ENCODE results near the gene BTNL8. TPM values are rescaled to one million over a fixed set of nuclear protein-coding genes. Genes with fewer than 3 reads are reported as not detected.

Gene BTNL8
- total and polyA plus RNA-seq, 2 of the 13 experiments (the other 11 are each of a cell fraction or from before 2014, with no cell fraction given), result not detected

DNA sequence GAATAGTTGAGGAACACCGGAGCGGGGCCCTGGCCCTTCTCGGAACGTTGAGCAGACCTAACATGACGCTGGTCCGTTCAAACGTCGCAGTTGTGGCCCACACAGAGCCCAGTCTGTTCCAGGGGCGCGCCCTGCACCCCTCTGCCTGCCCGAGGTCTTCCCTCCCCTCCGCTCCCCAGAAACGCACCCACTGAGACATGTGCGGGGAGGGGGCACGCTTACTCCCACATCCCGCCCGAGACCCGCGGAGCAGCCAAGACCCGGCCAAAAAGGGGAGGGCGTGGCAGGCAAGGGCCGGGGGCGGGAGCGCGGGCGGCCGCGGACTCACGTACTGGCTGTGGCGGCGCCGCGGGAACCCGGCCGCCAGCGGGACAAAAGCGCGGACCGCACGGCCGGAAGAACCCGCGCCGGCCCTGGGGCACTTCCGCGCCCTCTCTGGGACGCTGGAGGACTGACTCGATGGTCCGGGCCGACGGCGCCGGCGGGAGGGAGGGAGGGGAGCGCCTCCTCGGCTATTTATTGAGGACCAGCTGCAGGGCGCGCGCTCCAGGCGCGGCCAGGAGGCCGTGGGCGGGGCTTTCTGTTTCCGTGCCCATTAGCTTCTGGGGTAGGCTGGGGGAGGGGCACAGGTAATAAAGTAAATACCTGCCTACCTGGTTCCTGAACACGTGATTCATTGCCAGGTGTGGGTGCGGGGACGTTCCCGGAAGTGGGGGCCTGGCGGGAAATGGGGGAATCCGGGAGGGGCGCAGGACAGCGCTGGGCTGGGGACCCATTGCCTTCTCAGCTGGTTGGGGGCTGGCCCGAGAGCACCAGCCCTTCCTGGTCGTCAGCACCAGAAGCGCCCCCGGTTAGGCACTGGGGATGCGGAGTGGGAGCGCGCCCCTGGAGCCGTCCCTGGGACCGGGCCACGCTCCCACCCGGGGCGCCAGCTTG, 37.8 kb upstream of the BTNL8 start, which contains the start of gene ZFP62 (continued):
- TF ChIP-seq SP1 (IDR thresholded peaks at IDR 0.05) (no peak), SP1 (CRISPR knock-in tag; IDR thresholded peaks at IDR 0.05) (no peak), ZFP36 (IDR thresholded peaks at IDR 0.05; ENCODE audit: borderline replicate concordance, low read depth, low read length, partially characterized antibody) (no peak), ZNF766 (CRISPR knock-in tag; IDR thresholded peaks at IDR 0.05; ENCODE audit: borderline replicate concordance) (0 out of 2 replicates have a peak, but pooled peaks have one; percentile 50), AGO2 (optimal IDR thresholded peaks at IDR 0.05; ENCODE audit: low read depth, low read length) (peak; percentile 68), SRSF4 (IDR thresholded peaks at IDR 0.05; ENCODE audit: low read depth, low read length, poor library complexity, severe bottlenecking) (no peak), GZF1 (CRISPR knock-in tag; IDR thresholded peaks at IDR 0.05) (peak; percentile 28)
- TF ChIP-seq, protein P1, sequence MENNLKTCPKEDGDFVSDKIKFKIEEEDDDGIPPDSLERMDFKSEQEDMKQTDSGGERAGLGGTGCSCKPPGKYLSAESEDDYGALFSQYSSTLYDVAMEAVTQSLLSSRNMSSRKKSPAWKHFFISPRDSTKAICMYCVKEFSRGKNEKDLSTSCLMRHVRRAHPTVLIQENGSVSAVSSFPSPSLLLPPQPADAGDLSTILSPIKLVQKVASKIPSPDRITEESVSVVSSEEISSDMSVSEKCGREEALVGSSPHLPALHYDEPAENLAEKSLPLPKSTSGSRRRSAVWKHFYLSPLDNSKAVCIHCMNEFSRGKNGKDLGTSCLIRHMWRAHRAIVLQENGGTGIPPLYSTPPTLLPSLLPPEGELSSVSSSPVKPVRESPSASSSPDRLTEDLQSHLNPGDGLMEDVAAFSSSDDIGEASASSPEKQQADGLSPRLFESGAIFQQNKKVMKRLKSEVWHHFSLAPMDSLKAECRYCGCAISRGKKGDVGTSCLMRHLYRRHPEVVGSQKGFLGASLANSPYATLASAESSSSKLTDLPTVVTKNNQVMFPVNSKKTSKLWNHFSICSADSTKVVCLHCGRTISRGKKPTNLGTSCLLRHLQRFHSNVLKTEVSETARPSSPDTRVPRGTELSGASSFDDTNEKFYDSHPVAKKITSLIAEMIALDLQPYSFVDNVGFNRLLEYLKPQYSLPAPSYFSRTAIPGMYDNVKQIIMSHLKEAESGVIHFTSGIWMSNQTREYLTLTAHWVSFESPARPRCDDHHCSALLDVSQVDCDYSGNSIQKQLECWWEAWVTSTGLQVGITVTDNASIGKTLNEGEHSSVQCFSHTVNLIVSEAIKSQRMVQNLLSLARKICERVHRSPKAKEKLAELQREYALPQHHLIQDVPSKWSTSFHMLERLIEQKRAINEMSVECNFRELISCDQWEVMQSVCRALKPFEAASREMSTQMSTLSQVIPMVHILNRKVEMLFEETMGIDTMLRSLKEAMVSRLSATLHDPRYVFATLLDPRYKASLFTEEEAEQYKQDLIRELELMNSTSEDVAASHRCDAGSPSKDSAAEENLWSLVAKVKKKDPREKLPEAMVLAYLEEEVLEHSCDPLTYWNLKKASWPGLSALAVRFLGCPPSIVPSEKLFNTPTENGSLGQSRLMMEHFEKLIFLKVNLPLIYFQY (CRISPR knock-in tag; IDR thresholded peaks at IDR 0.05; ENCODE audit: borderline replicate concordance), result no peak; the same call in 1 of the 2 replicates
- TF ChIP-seq, protein P2, sequence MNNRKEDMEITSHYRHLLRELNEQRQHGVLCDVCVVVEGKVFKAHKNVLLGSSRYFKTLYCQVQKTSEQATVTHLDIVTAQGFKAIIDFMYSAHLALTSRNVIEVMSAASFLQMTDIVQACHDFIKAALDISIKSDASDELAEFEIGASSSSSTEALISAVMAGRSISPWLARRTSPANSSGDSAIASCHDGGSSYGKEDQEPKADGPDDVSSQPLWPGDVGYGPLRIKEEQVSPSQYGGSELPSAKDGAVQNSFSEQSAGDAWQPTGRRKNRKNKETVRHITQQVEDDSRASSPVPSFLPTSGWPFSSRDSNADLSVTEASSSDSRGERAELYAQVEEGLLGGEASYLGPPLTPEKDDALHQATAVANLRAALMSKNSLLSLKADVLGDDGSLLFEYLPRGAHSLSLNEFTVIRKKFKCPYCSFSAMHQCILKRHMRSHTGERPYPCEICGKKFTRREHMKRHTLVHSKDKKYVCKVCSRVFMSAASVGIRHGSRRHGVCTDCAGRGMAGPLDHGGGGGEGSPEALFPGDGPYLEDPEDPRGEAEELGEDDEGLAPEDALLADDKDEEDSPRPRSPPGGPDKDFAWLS (CRISPR knock-in tag; IDR thresholded peaks at IDR 0.05; ENCODE audit: borderline replicate concordance), result no peak
- TF ChIP-seq, protein P3, sequence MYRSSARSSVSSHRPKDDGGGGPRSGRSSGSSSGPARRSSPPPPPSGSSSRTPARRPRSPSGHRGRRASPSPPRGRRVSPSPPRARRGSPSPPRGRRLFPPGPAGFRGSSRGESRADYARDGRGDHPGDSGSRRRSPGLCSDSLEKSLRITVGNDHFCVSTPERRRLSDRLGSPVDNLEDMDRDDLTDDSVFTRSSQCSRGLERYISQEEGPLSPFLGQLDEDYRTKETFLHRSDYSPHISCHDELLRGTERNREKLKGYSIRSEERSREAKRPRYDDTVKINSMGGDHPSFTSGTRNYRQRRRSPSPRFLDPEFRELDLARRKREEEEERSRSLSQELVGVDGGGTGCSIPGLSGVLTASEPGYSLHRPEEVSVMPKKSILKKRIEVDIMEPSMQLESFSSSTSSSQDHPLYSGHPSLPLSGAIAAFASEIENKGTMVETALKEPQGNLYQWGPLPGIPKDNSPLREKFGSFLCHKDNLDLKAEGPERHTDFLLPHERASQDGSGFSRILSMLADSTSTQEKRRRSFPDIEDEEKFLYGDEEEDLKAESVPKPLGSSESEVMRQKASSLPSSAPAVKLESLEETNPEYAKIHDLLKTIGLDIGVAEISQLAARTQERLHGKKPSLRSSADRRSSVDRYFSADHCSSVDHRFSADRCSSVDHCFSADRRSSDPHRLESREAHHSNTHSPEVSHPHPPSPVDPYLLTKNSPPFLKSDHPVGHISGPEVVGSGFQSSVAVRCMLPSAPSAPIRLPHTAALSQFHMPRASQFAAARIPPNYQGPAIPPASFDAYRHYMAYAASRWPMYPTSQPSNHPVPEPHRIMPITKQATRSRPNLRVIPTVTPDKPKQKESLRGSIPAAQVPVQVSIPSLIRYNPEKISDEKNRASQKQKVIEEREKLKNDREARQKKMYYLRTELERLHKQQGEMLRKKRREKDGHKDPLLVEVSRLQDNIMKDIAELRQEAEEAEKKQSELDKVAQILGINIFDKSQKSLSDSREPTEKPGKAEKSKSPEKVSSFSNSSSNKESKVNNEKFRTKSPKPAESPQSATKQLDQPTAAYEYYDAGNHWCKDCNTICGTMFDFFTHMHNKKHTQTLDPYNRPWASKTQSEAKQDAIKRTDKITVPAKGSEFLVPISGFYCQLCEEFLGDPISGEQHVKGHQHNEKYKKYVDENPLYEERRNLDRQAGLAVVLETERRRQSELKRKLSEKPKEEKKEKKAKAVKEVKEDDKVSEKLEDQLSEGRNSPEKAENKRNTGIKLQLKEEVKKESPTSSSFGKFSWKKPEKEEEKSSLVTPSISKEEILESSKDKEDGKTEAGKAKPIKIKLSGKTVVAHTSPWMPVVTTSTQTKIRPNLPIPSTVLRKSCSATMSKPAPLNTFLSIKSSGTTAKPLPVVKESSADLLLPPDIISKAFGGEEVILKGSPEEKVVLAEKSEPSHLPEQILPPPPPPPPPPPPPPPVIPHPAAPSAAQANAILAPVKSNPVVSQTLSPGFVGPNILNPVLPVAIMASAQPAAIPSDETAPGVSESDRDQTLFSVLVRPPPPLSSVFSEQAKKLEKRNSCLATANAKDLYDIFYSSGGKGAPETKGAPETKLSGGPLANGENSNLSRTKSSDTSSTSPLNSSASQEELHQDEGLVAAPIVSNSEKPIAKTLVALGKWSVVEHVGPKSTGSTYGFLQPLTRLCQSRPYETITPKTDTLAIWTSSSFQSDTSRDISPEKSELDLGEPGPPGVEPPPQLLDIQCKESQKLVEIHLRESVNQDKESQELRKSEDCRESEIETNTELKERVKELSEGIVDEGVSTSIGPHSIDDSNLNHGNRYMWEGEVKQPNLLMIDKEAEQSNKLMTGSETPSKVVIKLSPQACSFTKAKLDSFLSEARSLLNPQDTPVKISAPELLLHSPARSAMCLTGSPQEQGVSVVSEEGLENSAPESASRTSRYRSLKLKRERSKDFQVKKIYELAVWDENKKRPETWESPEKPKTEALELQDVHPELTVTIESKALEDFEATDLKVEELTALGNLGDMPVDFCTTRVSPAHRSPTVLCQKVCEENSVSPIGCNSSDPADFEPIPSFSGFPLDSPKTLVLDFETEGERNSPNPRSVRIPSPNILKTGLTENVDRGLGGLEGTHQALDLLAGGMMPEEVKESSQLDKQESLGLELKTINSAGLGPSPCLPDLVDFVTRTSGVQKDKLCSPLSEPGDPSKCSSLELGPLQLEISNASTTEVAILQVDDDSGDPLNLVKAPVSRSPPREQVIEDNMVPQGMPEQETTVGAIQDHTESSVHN (CRISPR knock-in tag; IDR thresholded peaks at IDR 0.05), result no peak
- TF ChIP-seq, protein P4, sequence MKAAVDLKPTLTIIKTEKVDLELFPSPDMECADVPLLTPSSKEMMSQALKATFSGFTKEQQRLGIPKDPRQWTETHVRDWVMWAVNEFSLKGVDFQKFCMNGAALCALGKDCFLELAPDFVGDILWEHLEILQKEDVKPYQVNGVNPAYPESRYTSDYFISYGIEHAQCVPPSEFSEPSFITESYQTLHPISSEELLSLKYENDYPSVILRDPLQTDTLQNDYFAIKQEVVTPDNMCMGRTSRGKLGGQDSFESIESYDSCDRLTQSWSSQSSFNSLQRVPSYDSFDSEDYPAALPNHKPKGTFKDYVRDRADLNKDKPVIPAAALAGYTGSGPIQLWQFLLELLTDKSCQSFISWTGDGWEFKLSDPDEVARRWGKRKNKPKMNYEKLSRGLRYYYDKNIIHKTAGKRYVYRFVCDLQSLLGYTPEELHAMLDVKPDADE (CRISPR knock-in tag; IDR thresholded peaks at IDR 0.05), result no peak

All from HepG2 (cell line).